GM23338 (cell line): ENCODE data around the gene C16orf95.

Experiments
- CTCF ChIP-seq, 2 experiments: fragments of 200-600 bp in 1 of 2; sonication (generic) in 1 of 2; conservative IDR thresholded peaks; 2 replicates each; pipeline versions ENCODE4 v1.5.1 to v1.6.1; 2016 to 2017; ENCODE audit warnings: antibody characterized with exemption in 2 of 2, low read depth in 2 of 2, mild to moderate bottlenecking in 2 of 2, moderate library complexity in 1 of 2
- ETS1 ChIP-seq: IDR thresholded peaks from 2 replicates; pipeline ENCODE4 v1.6.1; 2016; ENCODE audit warnings: antibody characterized with exemption
- EZH2 ChIP-seq: fragments of 200-600 bp; sonication (generic); IDR thresholded peaks from one replicate; pipeline ENCODE4 v1.8.0; 2017; ENCODE audit warnings: antibody characterized with exemption, mild to moderate bottlenecking, low read depth; ENCODE audit not compliant: unreplicated experiment
- JUNB ChIP-seq: IDR thresholded peaks from one replicate; pipeline ENCODE4 v1.6.1; 2016; ENCODE audit warnings: antibody characterized with exemption; ENCODE audit not compliant: unreplicated experiment
- NANOG ChIP-seq: IDR thresholded peaks from 2 replicates; pipeline ENCODE4 v1.6.1; 2016; ENCODE audit warnings: antibody characterized with exemption, borderline replicate concordance
- POLR2AphosphoS5 ChIP-seq: IDR thresholded peaks from 2 replicates; pipeline ENCODE4 v1.6.1; 2016; ENCODE audit warnings: antibody characterized with exemption, low read depth
- REST ChIP-seq: IDR thresholded peaks from one replicate; pipeline ENCODE4 v1.6.1; 2018; ENCODE audit warnings: antibody characterized with exemption; ENCODE audit not compliant: unreplicated experiment
- ZNF114 ChIP-seq: fragments of 250-450 bp; sonication (Bioruptor Pico); IDR thresholded peaks from 2 replicates; pipeline ENCODE4 v1.5.0; 2020; ENCODE audit warnings: mild to moderate bottlenecking, moderate library complexity
- ZNF331 ChIP-seq: fragments of 250-450 bp; sonication (Bioruptor Pico); IDR thresholded peaks from 2 replicates; pipeline ENCODE4 v1.5.0; 2020; ENCODE audit warnings: low read depth, mild to moderate bottlenecking, moderate library complexity

GRCh38 chr16:87255866-87256265 lies 61.3 kb downstream of the C16orf95 start:
- no peak for TF ChIP-seq EZH2
- no peak for TF ChIP-seq CTCF (conservative IDR thresholded peaks at IDR 0.05; ENCODE audit: low read depth in 2 of 2)
- no peak for TF ChIP-seq POLR2AphosphoS5
- no peak for TF ChIP-seq ETS1
- no peak for TF ChIP-seq REST
- no peak for TF ChIP-seq ZNF114 (CRISPR knock-in tag)
- TF ChIP-seq NANOG, result no peak
- TF ChIP-seq ZNF331 (CRISPR knock-in tag), result no peak
- TF ChIP-seq JUNB, result no peak
